ENCODE results near the gene DNAAF2.
"Not testable (repeated sequence)": the region's sequence is repeated elsewhere in the genome, so short reads cannot be mapped to it uniquely, and the experiment has no call there.

The DNAAF2 gene

GRCh38 chr14:49621114-49621881 is 13.7 kb downstream of the DNAAF2 start:
- DNase-seq: peak; percentile 61

DNA sequence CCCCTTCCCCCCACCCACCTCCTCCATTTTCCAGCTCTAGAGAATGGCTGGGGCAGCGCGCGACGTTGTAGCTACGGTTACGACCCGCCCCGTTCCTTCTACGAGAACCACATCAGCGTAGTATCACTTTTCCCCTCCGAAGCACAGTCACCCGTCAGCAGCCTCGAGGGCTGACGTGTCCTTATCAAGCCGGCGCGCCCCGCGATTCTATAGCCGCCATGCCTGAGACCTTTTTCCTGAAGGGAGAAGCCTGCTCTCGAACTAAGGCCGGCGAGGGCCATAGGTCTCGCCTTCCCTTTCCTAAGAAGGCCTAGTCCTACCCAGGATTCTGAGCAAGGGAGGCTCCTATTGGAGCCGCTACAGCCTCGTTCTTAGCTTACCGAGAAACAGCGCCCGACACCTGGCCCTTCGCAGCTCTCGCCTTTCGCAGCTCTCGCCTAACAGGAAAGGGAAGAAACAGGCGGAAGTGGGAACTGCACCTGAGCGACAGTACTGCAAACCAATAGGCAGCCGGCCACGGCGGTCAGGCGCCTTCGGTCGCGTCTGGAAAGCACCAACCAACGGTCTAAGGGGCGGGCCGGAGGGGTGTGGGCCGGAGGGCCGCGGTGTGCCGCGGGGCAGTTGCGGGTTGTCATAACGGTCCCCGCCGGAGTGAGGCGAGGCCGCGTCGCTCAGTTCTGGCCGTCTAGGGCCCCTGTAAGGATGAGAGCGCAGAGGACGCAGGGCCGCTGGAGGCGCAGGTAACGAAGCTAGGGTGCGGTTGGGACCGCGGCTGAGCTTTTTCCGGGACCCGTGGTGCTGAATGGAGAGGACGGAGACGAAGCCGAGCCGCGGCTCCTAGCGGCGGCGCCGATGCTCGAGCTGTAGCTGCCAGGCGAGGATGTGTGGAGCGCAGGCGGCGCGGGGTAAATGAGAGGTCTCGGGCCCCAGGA is 14.6 kb downstream of the DNAAF2 start, which contains the start of the genes MGAT2 and RPL36AL:
Gene MGAT2, plus strand, starts transcription at position 618 of the 932 bp plus-strand sequence. CDS start 470 bp downstream, outside the sequence.
Gene RPL36AL, minus strand, starts transcription at position 445 of the 932 bp plus-strand sequence. CDS start 1,522 bp downstream, outside the sequence.
- peak; percentile 99 for DNase-seq

- DNase-seq: no peak
Measured at GRCh38 chr14:49619730-49620129, 15.3 kb downstream of the DNAAF2 start.

DNA sequence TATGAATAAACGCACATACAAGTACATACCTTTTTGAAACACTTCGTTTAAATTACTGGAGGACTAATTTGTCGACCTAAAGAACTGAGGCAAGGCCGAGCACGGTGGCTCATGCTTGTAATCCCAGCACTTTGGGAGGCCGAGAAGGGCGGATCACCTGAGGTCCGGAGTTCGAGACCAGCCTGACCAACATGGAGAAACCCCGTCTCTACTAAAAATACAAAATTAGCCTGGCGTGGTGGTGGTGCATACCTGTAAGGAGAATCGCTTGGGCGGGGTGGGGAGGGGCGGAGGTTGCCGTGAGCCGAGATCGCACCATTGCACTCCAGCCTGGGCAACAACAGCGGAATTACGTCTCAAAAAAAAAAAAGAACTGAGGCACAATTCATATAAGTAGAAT is 15.8 kb downstream of the DNAAF2 start:
- DNase-seq: not testable (repeated sequence)

DNA sequence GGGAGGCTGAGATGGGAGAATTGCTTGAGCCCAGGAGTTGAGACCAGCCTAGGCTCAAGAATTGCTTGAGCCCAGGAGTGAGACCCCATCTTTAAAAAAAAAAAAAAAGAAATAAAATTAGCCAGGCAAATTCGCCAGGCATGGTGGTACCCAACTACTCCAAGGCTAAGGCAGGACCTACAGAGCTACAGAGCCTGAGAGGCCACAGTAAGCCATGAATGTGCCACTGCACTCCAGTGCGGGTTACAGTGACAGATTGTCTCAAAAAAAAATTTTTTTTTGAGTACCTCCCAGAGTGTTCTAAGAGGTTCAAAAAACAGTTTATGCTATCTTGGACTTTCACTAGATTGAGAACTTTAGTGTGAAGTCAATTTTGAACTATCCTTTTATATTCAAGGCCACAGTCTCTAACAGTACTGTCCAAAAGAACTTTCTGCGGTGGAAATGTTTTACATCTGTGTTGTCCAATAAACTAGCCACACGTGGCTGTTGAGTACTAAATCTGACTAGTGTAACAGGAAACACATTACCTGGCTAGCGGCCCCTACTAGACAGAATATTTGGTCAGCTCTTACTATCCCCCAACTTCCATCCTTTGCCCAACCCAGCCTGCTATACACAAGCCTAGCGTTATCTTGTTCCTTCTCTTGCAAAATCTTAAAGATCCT is 17.1 kb downstream of the DNAAF2 start:
- no peak for DNase-seq

DNA sequence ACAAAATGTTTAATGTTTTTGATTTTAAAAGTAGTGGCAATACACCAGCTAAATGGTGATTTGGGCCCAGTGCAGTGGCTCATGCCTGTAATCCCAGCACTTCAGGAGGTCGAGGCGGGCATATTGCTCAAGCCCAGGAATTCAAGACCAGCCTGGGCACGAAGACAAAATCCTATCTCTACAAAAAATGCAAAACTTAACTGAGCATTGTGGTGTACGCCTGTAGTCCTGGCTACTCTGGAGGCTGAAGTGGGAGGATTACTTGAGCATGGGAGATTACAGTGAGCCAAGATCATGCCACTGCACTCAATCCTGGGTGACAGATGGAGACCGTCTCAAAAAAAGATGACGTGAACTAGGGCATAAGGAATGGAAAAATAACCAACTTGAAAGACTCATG is 19.3 kb downstream of the DNAAF2 start:
- no peak for DNase-seq

- no peak for DNase-seq
Measured at GRCh38 chr14:49614196-49614595, 20.8 kb downstream of the DNAAF2 start.

DNA sequence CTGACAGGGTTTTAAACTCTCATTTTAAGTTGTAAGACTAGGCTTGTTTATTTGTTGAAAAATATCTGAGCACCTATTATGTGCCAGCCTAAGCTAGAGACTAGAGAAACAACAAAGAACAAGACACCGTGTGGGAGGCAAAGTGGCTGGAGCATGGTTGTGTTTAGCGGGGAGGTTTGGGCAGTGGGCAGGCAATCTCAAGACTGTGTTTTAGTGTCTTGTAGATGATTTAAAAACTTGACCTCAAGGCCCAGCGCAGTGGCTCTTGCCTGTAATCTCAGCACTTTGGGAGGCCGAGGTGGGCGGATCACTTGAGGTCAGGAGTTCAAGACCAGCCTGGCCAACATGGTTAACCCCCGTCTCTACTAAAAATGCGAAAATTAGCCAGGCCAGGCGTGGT is 22.4 kb downstream of the DNAAF2 start:
- DNase-seq: no peak

DNA sequence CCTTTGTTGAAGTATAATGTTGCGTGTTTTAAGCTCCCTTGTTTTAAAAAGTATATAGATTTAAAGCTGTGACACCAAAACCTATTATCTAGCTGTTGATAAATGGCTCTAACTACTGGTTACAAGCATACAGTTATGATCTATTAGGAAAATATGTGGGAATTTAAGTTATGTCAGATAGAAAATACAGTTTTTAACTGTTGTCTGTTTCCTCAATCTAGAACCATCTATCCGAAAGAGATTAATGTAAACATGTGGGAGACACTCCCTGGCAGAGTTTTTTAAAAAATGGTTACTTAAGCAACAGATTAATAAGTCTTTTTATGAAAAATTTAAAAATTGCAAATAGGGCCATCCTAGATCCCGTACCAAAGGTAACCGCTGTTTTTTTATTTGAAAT is 22.8 kb downstream of the DNAAF2 start:
- no peak for DNase-seq

GRCh38 chr14:49607583-49607982 is 27.5 kb downstream of the DNAAF2 start:
- DNase-seq: no peak

DNA sequence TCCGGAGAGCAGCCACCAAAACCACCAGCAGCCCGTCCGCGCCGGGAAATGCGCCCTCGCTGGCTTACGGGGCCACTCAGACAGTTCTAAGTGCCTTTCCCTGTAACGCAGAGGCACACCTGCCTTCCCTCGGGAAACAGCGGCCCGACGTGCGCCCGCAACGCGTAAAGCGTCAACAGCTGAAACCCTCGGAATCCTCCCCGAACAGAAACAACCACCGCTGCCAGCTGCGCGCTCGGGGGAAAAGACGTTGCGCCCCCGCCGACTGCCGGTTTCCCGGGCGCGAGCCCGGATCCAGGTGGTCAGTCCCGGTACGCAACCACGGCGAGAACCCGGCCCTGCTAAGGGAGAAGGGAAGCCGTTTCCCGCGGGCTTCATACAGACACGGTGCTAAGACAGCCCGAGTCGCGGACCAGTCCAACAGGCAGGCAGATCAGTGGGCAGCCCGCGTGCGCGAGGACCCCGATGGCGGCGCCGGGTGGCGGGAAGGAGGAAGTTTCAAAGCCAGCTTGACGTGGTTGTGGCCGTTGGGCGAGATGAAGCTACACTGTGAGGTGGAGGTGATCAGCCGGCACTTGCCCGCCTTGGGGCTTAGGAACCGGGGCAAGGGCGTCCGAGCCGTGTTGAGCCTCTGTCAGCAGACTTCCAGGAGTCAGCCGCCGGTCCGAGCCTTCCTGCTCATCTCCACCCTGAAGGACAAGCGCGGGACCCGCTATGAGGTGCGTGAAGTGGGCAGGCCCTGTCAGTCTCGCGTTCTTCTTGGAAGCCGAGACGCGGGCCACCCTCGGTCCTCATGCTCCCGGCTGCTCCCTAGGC is 36.4 kb downstream of the DNAAF2 start, which contains the start of gene LRR1:
Gene LRR1, plus strand, starts transcription at position 456 of the 816 bp plus-strand sequence. Its CDS starts 81 bp downstream, at position 537.
- peak; percentile 82 for DNase-seq

GRCh38 chr14:49598189-49598484 is 36.9 kb downstream of the DNAAF2 start:
- DNase-seq: no peak

- no peak for DNase-seq
Measured at GRCh38 chr14:49594347-49595091, 40.5 kb downstream of the DNAAF2 start.

GRCh38 chr14:49593016-49593415 is 42.0 kb downstream of the DNAAF2 start:
- peak; percentile 72 for DNase-seq

GRCh38 chr14:49589387-49589786 is 45.7 kb downstream of the DNAAF2 start:
- DNase-seq: no peak

GRCh38 chr14:49586673-49587460 is 48.2 kb downstream of the DNAAF2 start:
- DNase-seq: peak; percentile 84

DNA sequence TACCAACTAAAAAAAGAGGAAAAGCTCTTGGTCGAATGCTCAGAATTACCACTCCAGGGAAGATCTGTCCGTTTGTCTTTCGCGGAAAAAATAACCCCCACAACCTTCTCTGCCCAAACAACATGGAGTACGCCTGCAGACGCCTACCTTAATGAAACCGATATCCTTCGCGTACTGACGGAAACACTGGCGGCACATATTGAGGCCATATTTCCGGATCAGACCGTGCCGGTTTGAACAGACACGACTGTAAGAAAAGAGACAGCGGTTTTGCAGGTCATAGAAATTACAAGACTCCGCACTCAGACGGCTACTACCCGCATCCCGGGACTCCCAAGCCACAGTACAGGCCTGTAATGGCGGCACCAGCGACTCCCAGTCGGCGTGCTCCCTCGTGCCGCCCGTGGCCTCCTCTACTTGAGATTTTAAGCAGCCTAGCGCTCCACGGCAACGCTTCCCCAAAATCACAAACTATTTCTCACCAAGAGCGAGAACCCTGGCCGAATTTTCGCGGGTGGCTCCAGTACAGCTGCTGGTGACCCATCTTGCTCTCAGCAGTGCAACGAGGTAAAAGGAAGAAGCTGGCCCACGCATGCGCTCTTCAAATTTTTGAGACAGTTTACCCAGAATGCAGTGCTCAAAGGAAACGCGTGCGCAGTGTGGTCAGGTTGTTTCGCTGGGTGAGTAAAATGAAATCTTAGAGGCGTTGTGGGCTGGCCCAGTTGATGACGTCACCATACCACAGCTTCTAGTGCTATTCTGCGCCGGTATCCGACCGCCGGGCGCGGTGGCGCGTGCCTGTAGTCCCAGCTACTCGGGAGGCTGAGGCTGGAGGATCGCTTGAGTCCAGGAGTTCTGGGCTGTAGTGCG is 49.0 kb downstream of the DNAAF2 start, which contains the start of gene RPS29:
Gene RPS29, minus strand, starts transcription at position 578 of the 870 bp plus-strand sequence. Its CDS starts 34 bp downstream, at position 544.
- peak; percentile 99 for DNase-seq

DNA sequence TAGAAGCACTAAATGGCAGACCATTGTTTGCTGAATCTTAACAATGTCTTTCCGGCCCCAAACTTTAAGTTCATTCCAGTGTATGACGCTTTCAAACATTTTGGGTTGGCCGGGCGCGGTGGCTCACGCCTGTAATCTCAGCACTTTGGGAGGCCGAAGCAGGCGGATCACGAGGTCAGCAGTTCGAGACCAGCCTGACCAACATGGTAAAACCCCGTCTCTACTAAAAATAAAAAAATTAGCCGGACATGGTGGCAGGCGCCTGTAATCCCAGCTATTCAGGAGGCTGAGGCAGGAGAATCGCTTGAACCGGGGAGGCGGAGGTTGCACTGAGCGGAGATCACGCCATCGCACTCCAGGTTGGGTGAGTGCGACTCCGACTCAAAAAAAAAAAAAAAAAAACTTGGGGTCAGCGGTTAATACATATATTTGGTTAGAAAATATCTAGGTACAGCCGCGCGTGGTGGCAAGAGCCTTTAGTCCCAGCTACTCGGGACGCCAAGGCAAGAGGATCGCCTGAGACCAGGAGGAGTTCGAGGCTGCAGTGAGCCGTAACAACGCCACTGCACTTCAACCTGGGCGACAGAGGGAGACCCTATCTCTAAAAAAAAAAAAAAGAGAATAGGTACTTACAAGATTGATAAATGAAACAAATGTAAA is 49.9 kb downstream of the DNAAF2 start:
- DNase-seq: not testable (repeated sequence)

GRCh38 chr14:49584058-49584457 is 51.0 kb downstream of the DNAAF2 start:
- DNase-seq: no peak

Data from fibroblast of skin of right quadriceps (primary cell).